Spleen (tissue), 11 donors: ENCODE measurements around the gene DAD1. TPM values are rescaled to one million over a fixed set of nuclear protein-coding genes. Genes with fewer than 3 reads are reported as not detected.

Source experiments
- DNase-seq: peaks from one replicate; pipeline ENCODE4 v3.0.0-alpha.2; 2020
- H3K27ac ChIP-seq, 8 donors: fragments of 200-600 bp; sonication (generic) in 7 of 8; 1 replicate in 4 of 8; 2 replicates in 4 of 8; pipeline versions ENCODE4 v1.5.0 to v1.8.0; 2016 to 2021; ENCODE audit warnings: inconsistent platforms in 4 of 8, mild to moderate bottlenecking in 4 of 8, moderate library complexity in 1 of 8
- H3K27me3 ChIP-seq, 7 donors: fragments of 200-600 bp; sonication (generic) in 6 of 7; replicated peaks in 1 of 7; 1 replicate in 4 of 7; 2 replicates in 3 of 7; pipeline versions ENCODE4 v1.5.0 to v1.8.0; 2016 to 2021; ENCODE audit warnings: inconsistent platforms in 3 of 7, mild to moderate bottlenecking in 1 of 7
- H3K36me3 ChIP-seq, 6 donors: fragments of 200-600 bp; sonication (generic) in 5 of 6; 1 replicate in 4 of 6; 2 replicates in 2 of 6; pipeline versions ENCODE4 v1.5.0 to v1.8.0; 2016 to 2021; ENCODE audit warnings: inconsistent platforms in 2 of 6
- H3K4me1 ChIP-seq, 6 donors: fragments of 200-600 bp; sonication (generic) in 5 of 6; 1 replicate in 3 of 6; 2 replicates in 3 of 6; pipeline versions ENCODE4 v1.5.0 to v1.8.0; 2016 to 2021; ENCODE audit warnings: inconsistent platforms in 3 of 6
- H3K4me3 ChIP-seq, 8 donors: fragments of 200-600 bp; sonication (generic) in 7 of 8; 1 replicate in 4 of 8; 2 replicates in 4 of 8; pipeline versions ENCODE4 v1.5.0 to v1.8.0; 2016 to 2021; ENCODE audit warnings: inconsistent platforms in 4 of 8, mild to moderate bottlenecking in 4 of 8, moderate library complexity in 2 of 8
- H3K9me3 ChIP-seq, 8 donors: fragments of 200-600 bp; sonication (generic) in 7 of 8; 1 replicate in 4 of 8; 2 replicates in 4 of 8; pipeline versions ENCODE4 v1.5.0 to v1.8.0; 2016 to 2021; ENCODE audit warnings: inconsistent platforms in 4 of 8
- CTCF ChIP-seq, 11 experiments: fragments of 200-600 bp in 7 of 11; fragments of 450-650 bp in 4 of 11; sonication (generic) in 4 of 11; IDR thresholded peaks in 8 of 11; conservative IDR thresholded peaks in 3 of 11; 1 replicate in 7 of 11; 2 replicates in 4 of 11; pipeline versions ENCODE4 v1.4.0 to v1.8.0; 2016 to 2021; ENCODE audit warnings: antibody characterized with exemption in 11 of 11, inconsistent platforms in 4 of 11, mild to moderate bottlenecking in 1 of 11
- POLR2A ChIP-seq, 3 donors: fragments of 450-650 bp; IDR thresholded peaks; one replicate each; pipeline ENCODE4 v1.5.1; 2017; ENCODE audit warnings: antibody characterized with exemption in 3 of 3, mild to moderate bottlenecking in 1 of 3
- POLR2AphosphoS5 ChIP-seq, 3 donors: sonication (generic); formaldehyde crosslinking; IDR thresholded peaks; one replicate each; pipeline ENCODE4 v1.5.1; 2017; ENCODE audit warnings: antibody characterized with exemption in 3 of 3
- WGBS, 5 donors: extraction: QIAGEN DNeasy Blood & Tissue Kit in 3 of 5; methylation state at CpG; one replicate each; pipeline versions ENCODE4 v1.1.5 to v1.1.7; 2013 to 2018; 5-methylcytosine and 5-hydroxymethylcytosine counted together
- intact Hi-C: fragments of 100-400 bp; cut with DNase I; formaldehyde crosslinking; loops from one replicate; pipeline ENCODE4 v1.15.0; 2023; ENCODE audit warnings: low total_unique reads
- polyA plus RNA-seq, 3 donors: library from polyadenylated mRNA; stranded (reverse); fragments of 200-250 nt; gene quantifications; one replicate each; pipeline ENCODE4 v1.2.1, GENCODE V29; 2013
- total RNA-seq, 7 donors: library from RNA; depleted of rRNA in 3 of 7; stranded (reverse); fragments of >200 nt in 3 of 7; fragmentation: NEBNext Ultra II Directional in 4 of 7; extraction: Animal tissue kit (Norgen Biotek cat#: 25700) in 4 of 7; gene quantifications; one replicate each; pipeline versions ENCODE4 v1.1.0 to v1.2.1, GENCODE V29; 2016 to 2021
- donor health status: healthy with polysubstance abuse.
- donor health status: DM: no; HTN: no; CAD: no; lungs with moderate emphysema.
- donor health status: DM: no; HTN: no; CAD: no.
- donor health status: Bipolar disorder and iron deficiency.
- donor health status: healthy.
- donor health status: DM: no; HTN: no; CAD: no.
- donor health status: DM: yes; HTN: yes; CAD: no.

DAD1 gene
- total and polyA plus RNA-seq, 10 donors, result 102 to 176 (median 129) TPM

DNA sequence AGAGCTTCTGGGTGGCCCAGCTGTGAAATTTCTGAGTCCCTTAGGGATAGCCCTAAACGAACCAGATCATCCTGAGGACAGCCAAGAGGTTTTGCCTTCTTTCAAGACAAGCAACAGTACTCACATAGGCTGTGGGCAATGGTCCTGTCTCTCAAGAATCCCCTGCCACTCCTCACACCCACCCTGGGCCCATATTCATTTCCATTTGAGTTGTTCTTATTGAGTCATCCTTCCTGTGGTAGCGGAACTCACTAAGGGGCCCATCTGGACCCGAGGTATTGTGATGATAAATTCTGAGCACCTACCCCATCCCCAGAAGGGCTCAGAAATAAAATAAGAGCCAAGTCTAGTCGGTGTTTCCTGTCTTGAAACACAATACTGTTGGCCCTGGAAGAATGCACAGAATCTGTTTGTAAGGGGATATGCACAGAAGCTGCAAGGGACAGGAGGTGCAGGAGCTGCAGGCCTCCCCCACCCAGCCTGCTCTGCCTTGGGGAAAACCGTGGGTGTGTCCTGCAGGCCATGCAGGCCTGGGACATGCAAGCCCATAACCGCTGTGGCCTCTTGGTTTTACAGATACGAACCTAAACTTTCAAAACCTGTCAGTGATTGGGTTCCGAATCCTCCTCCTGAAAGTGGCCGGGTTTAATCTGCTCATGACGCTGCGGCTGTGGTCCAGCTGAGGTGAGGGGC lies 38.9 kb downstream of the DAD1 start:
- Histone ChIP-seq H3K36me3 (peaks cover 0 to 30% (median 0%) of the 10 kb centered on the region in 6 donors), H3K4me1 (peaks cover 46 to 98% (median 89%) of the 10 kb centered on the region in 6 donors), H3K4me3 (peak overlapping the region in 1 of 8 donors; percentile 40), H3K9me3 (no peaks in the 10 kb centered on the region), H3K27me3 (no peaks in the 10 kb centered on the region), H3K27ac (peak overlapping the region; percentile 36 to 96 (median 76))
- intact Hi-C loops, result loop anchor here (10.0 kb wide), 1 partner anchor 165 kb away; no protein-coding TSS in a partner anchor
- WGBS, 5 donors, result 32 to 52% (median 42%) methylated on average over 10 to 11 of the region's 11 CpGs
- TF ChIP-seq POLR2AphosphoS5 (IDR thresholded peaks at IDR 0.05) (peak in 2 of 3 donors; percentile 36 to 47), CTCF (IDR thresholded peaks at IDR 0.05 in 8 of 11, conservative IDR thresholded peaks at IDR 0.05 in 3 of 11) (no peak)
- DNase-seq, result no peak

DNA sequence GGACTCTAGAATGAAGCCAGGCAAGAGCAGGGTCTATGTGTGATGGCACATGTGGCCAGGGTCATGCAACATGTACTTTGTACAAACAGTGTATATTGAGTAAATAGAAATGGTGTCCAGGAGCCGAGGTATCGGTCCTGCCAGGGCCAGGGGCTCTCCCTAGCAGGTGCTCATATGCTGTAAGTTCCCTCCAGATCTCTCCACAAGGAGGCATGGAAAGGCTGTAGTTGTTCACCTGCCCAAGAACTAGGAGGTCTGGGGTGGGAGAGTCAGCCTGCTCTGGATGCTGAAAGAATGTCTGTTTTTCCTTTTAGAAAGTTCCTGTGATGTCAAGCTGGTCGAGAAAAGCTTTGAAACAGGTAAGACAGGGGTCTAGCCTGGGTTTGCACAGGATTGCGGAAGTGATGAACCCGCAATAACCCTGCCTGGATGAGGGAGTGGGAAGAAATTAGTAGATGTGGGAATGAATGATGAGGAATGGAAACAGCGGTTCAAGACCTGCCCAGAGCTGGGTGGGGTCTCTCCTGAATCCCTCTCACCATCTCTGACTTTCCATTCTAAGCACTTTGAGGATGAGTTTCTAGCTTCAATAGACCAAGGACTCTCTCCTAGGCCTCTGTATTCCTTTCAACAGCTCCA lies 39.6 kb downstream of the DAD1 start:
- WGBS, 5 donors, result 71 to 79% (median 77%) methylated on average over 6 of the region's 6 CpGs

GRCh38 chr14:22547948-22548750 lies 40.9 kb downstream of the DAD1 start:
- intact Hi-C loops, result no loop called here
- H3K4me3 ChIP-seq, result peak overlapping the region in 1 of 8 donors; percentile 50
- WGBS, 5 donors, result 66 to 86% (median 78%) methylated on average over 7 to 8 of the region's 8 CpGs
- H3K4me1 ChIP-seq, result peaks cover 42 to 97% (median 83%) of the 10 kb centered on the region in 6 donors
- DNase-seq, result no peak
- H3K36me3 ChIP-seq, result peaks cover 0 to 30% (median 0%) of the 10 kb centered on the region in 6 donors
- H3K9me3 ChIP-seq, result no peaks in the 10 kb centered on the region
- H3K27me3 ChIP-seq, result no peaks in the 10 kb centered on the region
- TF ChIP-seq CTCF (IDR thresholded peaks at IDR 0.05 in 8 of 11, conservative IDR thresholded peaks at IDR 0.05 in 3 of 11), result no peak
- H3K27ac ChIP-seq, result peak overlapping the region; percentile 50 to 96 (median 84)

More for the DNA sequence above, 39.6 kb downstream of the DAD1 start:
- no peak for DNase-seq
- Histone ChIP-seq H3K27me3 (no peaks in the 10 kb centered on the region), H3K27ac (peak overlapping the region; percentile 36 to 96 (median 76)), H3K36me3 (peaks cover 0 to 30% (median 0%) of the 10 kb centered on the region in 6 donors), H3K4me1 (peaks cover 42 to 98% (median 88%) of the 10 kb centered on the region in 6 donors), H3K4me3 (peak overlapping the region in 1 of 8 donors; percentile 40), H3K9me3 (no peaks in the 10 kb centered on the region)
- intact Hi-C loops, result no loop called here
- no peak for TF ChIP-seq POLR2AphosphoS5 (IDR thresholded peaks at IDR 0.05)
- TF ChIP-seq CTCF (IDR thresholded peaks at IDR 0.05 in 8 of 11, conservative IDR thresholded peaks at IDR 0.05 in 3 of 11), result no peak
- TF ChIP-seq POLR2A (IDR thresholded peaks at IDR 0.05), result no peak
